NCI-H187 treated with DMSO at 0.1 percent for 48 hours (cell line): ENCODE data around the gene RUFY3.
"Not testable (repeated sequence)": the region's sequence is repeated elsewhere in the genome, so short reads cannot be mapped to it uniquely, and the experiment has no call there.

ENCODE experiments used
- DNase-seq: peaks from one replicate; lab custom pipeline; 2025; lab: John Stamatoyannopoulos, UW

RUFY3 gene

GRCh38 chr4:70706044-70706461, 15.7 kb upstream of the RUFY3 start:
- DNase-seq = no peak

- DNase-seq = no peak
Observed at GRCh38 chr4:70706516-70706915, 15.2 kb upstream of the RUFY3 start.

- peak; percentile 70 for DNase-seq
Observed at GRCh38 chr4:70709611-70710205, 12.1 kb upstream of the RUFY3 start.

- no peak for DNase-seq
Observed at GRCh38 chr4:70711599-70711998, 10.2 kb upstream of the RUFY3 start.

- no peak for DNase-seq
Observed at GRCh38 chr4:70712150-70712549, 9.6 kb upstream of the RUFY3 start.

GRCh38 chr4:70712604-70713452, 8.9 kb upstream of the RUFY3 start:
- no peak for DNase-seq

- DNase-seq = no peak
Observed at GRCh38 chr4:70713453-70714078, 8.2 kb upstream of the RUFY3 start.

GRCh38 chr4:70714079-70714887, 7.5 kb upstream of the RUFY3 start:
- no peak for DNase-seq

GRCh38 chr4:70715097-70715496, 6.7 kb upstream of the RUFY3 start:
- no peak for DNase-seq

- DNase-seq = no peak
Observed at GRCh38 chr4:70718811-70719604, 2.8 kb upstream of the RUFY3 start.

GRCh38 chr4:70722199-70722791, 531 bp downstream of the RUFY3 start:
- DNase-seq = no peak

- DNase-seq = no peak
Observed at GRCh38 chr4:70724463-70724862, 2.7 kb downstream of the RUFY3 start.

- no peak for DNase-seq
Observed at GRCh38 chr4:70725633-70726032, 3.9 kb downstream of the RUFY3 start.

- not testable (repeated sequence) for DNase-seq
Observed at GRCh38 chr4:70726515-70726914, 4.8 kb downstream of the RUFY3 start.

- no peak for DNase-seq
Observed at GRCh38 chr4:70728091-70728490, 6.3 kb downstream of the RUFY3 start.

- not testable (repeated sequence) for DNase-seq
Observed at GRCh38 chr4:70732878-70733277, 11.1 kb downstream of the RUFY3 start.

GRCh38 chr4:70734168-70734954, 12.6 kb downstream of the RUFY3 start:
- no peak for DNase-seq

- DNase-seq = no peak
Observed at GRCh38 chr4:70734971-70735370, 13.2 kb downstream of the RUFY3 start.

GRCh38 chr4:70735915-70736314, 14.2 kb downstream of the RUFY3 start:
- not testable (repeated sequence) for DNase-seq

GRCh38 chr4:70737006-70737405, 15.2 kb downstream of the RUFY3 start:
- no peak for DNase-seq
